Activated CD8-positive, alpha-beta memory T cell treated with anti-CD3 and anti-CD28 coated beads for 48 hours (primary cell): Measurements from ENCODE around the gene EFHB.
"Not testable (repeated sequence)": the region's sequence is repeated elsewhere in the genome, so short reads cannot be mapped to it uniquely, and the experiment has no call there.

ENCODE experiments used
- DNase-seq, 3 experiments: peaks; one replicate each; pipeline ENCODE4 v3.0.0-alpha.2; 2020; ENCODE audit warnings: low read depth in 2 of 3, low spot score in 2 of 3

Gene EFHB

GRCh38 chr3:19931180-19931692 lies 2.8 kb downstream of the EFHB start:
- peak in 1 of 3 experiments; percentile 20 for DNase-seq

GRCh38 chr3:19920401-19921080 lies 13.5 kb downstream of the EFHB start:
- DNase-seq = no peak

- no peak for DNase-seq
Measured at GRCh38 chr3:19917167-19917566, 16.9 kb downstream of the EFHB start.

- no peak for DNase-seq
Measured at GRCh38 chr3:19911452-19911851, 22.6 kb downstream of the EFHB start.

GRCh38 chr3:19907523-19907922 lies 26.5 kb downstream of the EFHB start:
- DNase-seq = no peak

- no peak for DNase-seq
Measured at GRCh38 chr3:19903649-19904048, 30.4 kb downstream of the EFHB start.

- no peak for DNase-seq
Measured at GRCh38 chr3:19901918-19902317, 32.1 kb downstream of the EFHB start.

- DNase-seq = no peak
Measured at GRCh38 chr3:19901337-19901736, 32.7 kb downstream of the EFHB start.

- not testable (repeated sequence) for DNase-seq
Measured at GRCh38 chr3:19899833-19900232, 34.2 kb downstream of the EFHB start.

GRCh38 chr3:19899264-19899663 lies 34.8 kb downstream of the EFHB start:
- DNase-seq = no peak

- DNase-seq = no peak
Measured at GRCh38 chr3:19898721-19899120, 35.3 kb downstream of the EFHB start.

GRCh38 chr3:19891740-19892139 lies 42.3 kb downstream of the EFHB start:
- DNase-seq = no peak

- no peak for DNase-seq
Measured at GRCh38 chr3:19888428-19889152, 45.4 kb downstream of the EFHB start.

- not testable (repeated sequence) for DNase-seq
Measured at GRCh38 chr3:19887122-19887521, 46.9 kb downstream of the EFHB start.

- DNase-seq = no peak
Measured at GRCh38 chr3:19886404-19886803, 47.6 kb downstream of the EFHB start.

- no peak for DNase-seq
Measured at GRCh38 chr3:19885468-19885867, 48.5 kb downstream of the EFHB start.

GRCh38 chr3:19881852-19882251 lies 52.2 kb downstream of the EFHB start:
- no peak for DNase-seq

- no peak for DNase-seq
Measured at GRCh38 chr3:19881036-19881435, 53.0 kb downstream of the EFHB start.

- no peak for DNase-seq
Measured at GRCh38 chr3:19877656-19878055, 56.4 kb downstream of the EFHB start.

- DNase-seq = peak in 1 of 3 experiments; percentile 2
Measured at GRCh38 chr3:19866751-19867347, 67.2 kb downstream of the EFHB start.

- DNase-seq = not testable (repeated sequence)
Measured at GRCh38 chr3:19855318-19855717, 78.7 kb downstream of the EFHB start.

GRCh38 chr3:19846609-19847008 lies 87.4 kb downstream of the EFHB start:
- DNase-seq = not testable (repeated sequence)
